HG02623 (cell line): ENCODE data around the gene ARL14.
"Not testable (repeated sequence)": the region's sequence is repeated elsewhere in the genome, so short reads cannot be mapped to it uniquely, and the experiment has no call there.

ENCODE experiments used
- ATAC-seq: cut with Tn5 transposase; IDR thresholded peaks from one replicate; pipeline ENCODE4 v1.9.1; 2021; ENCODE audit warnings: moderate library complexity; ENCODE audit not compliant: unreplicated experiment

Gene ARL14

GRCh38 chr3:160675566-160676124 lies 1.3 kb upstream of the ARL14 start:
- ATAC-seq = no peak

GRCh38 chr3:160677459-160677881 lies 510 bp downstream of the ARL14 start:
- no peak for ATAC-seq

- no peak for ATAC-seq
Observed at GRCh38 chr3:160678292-160678842, 1.4 kb downstream of the ARL14 start.

GRCh38 chr3:160684368-160684740 lies 7.4 kb downstream of the ARL14 start:
- ATAC-seq = no peak

GRCh38 chr3:160685144-160685766 lies 8.3 kb downstream of the ARL14 start:
- ATAC-seq = no peak

GRCh38 chr3:160686955-160687535 lies 10.1 kb downstream of the ARL14 start:
- no peak for ATAC-seq

GRCh38 chr3:160691151-160691550 lies 14.2 kb downstream of the ARL14 start:
- ATAC-seq = no peak

GRCh38 chr3:160691962-160692361 lies 15.0 kb downstream of the ARL14 start:
- ATAC-seq = no peak

GRCh38 chr3:160693191-160693590 lies 16.2 kb downstream of the ARL14 start:
- no peak for ATAC-seq

- no peak for ATAC-seq
Observed at GRCh38 chr3:160694345-160694744, 17.4 kb downstream of the ARL14 start.

GRCh38 chr3:160695003-160695402 lies 18.0 kb downstream of the ARL14 start:
- no peak for ATAC-seq

- no peak for ATAC-seq
Observed at GRCh38 chr3:160695915-160696327, 19.0 kb downstream of the ARL14 start.

- ATAC-seq = no peak
Observed at GRCh38 chr3:160697637-160698380, 20.8 kb downstream of the ARL14 start.

GRCh38 chr3:160698599-160699195 lies 21.7 kb downstream of the ARL14 start:
- no peak for ATAC-seq

- no peak for ATAC-seq
Observed at GRCh38 chr3:160701490-160701889, 24.5 kb downstream of the ARL14 start.

GRCh38 chr3:160702290-160702689 lies 25.3 kb downstream of the ARL14 start:
- no peak for ATAC-seq

GRCh38 chr3:160703974-160704373 lies 27.0 kb downstream of the ARL14 start:
- ATAC-seq = no peak

- peak; percentile 74 for ATAC-seq
Observed at GRCh38 chr3:160707187-160707794, 30.3 kb downstream of the ARL14 start.

GRCh38 chr3:160709477-160710182 lies 32.7 kb downstream of the ARL14 start:
- no peak for ATAC-seq

- ATAC-seq = not testable (repeated sequence)
Observed at GRCh38 chr3:160713144-160713543, 36.2 kb downstream of the ARL14 start.
